HL-60 (cell line): ENCODE data around the gene MERTK.

Experiments
- DNase-seq, 2 experiments: peaks; one replicate each; pipeline ENCODE4 v3.0.0-alpha.2; 2010 to 2020; ENCODE audit warnings: low read depth in 1 of 2, low spot score in 1 of 2
- H3K27ac ChIP-seq: fragments of 250-450 bp; sonication (Bioruptor Pico); replicated peaks from 2 replicates; pipeline ENCODE4 v1.5.1; 2020; ENCODE audit warnings: mild to moderate bottlenecking, moderate library complexity
- H3K27me3 ChIP-seq: fragments of 250-450 bp; sonication (Bioruptor Pico); 2 replicates; pipeline ENCODE4 v1.5.1; 2021; ENCODE audit warnings: mild to moderate bottlenecking, moderate library complexity; ENCODE audit not compliant: insufficient read depth, poor library complexity, severe bottlenecking
- H3K4me3 ChIP-seq: replicated peaks from 2 replicates; pipeline ENCODE4 v1.5.1; 2011; ENCODE audit warnings: mild to moderate bottlenecking, control low read depth, low read length; ENCODE audit not compliant: insufficient read depth
- CTCF ChIP-seq: IDR thresholded peaks from one replicate; pipeline ENCODE4 v1.5.1; 2011; ENCODE audit warnings: low read length, control low read depth, inconsistent platforms; ENCODE audit not compliant: insufficient read depth
- GABPA ChIP-seq: IDR thresholded peaks from 2 replicates; pipeline ENCODE4 v1.6.1; 2012; ENCODE audit warnings: low read depth
- POLR2AphosphoS5 ChIP-seq: IDR thresholded peaks from 2 replicates; pipeline ENCODE4 v1.6.1; 2012; ENCODE audit warnings: low read depth
- REST ChIP-seq: IDR thresholded peaks from 2 replicates; pipeline ENCODE4 v1.6.1; 2012; ENCODE audit warnings: low read depth; ENCODE audit not compliant: insufficient replicate concordance
- SPI1 ChIP-seq: IDR thresholded peaks from 2 replicates; pipeline ENCODE4 v1.6.1; 2012; ENCODE audit warnings: low read depth, mild to moderate bottlenecking, borderline replicate concordance

MERTK gene

GRCh38 chr2:112053917-112054846 is 155.8 kb downstream of the MERTK start:
- H3K4me3 ChIP-seq: peak overlapping the region; percentile 71
- H3K27ac ChIP-seq: peak overlapping the region; percentile 51
- TF ChIP-seq CTCF: no peak
- no peak for TF ChIP-seq GABPA
- TF ChIP-seq POLR2AphosphoS5: no peak
- no peak; the same call in 1 of the 2 replicates for TF ChIP-seq SPI1
- no peak for TF ChIP-seq REST
- peak; percentile 70 to 95 for DNase-seq
- no peaks in the 10 kb centered on the region for H3K27me3 ChIP-seq

- H3K27me3 ChIP-seq: no peaks in the 10 kb centered on the region
- H3K4me3 ChIP-seq: peak within 1 kb of the TSS; percentile 87
- DNase-seq: peak; percentile 90 to 98
- H3K27ac ChIP-seq: peak within 1 kb of the TSS; percentile 94
- no peak for TF ChIP-seq CTCF
- TF ChIP-seq REST: no peak
- TF ChIP-seq POLR2AphosphoS5: peak; percentile 67; the same call in 1 of the 2 replicates
- TF ChIP-seq SPI1: peak; percentile 1; the same call in 1 of the 2 replicates
- TF ChIP-seq GABPA: no peak
Measured at GRCh38 chr2:112054847-112055729, 156.7 kb downstream of the MERTK start, which contains the start of gene TMEM87B. TMEM87B (plus strand) TSS chr2:112055269; CDS start chr2:112055592, 323 bp downstream.

- no peaks in the 10 kb centered on the region for H3K27me3 ChIP-seq
- peak overlapping the region; percentile 94 for H3K27ac ChIP-seq
- peak overlapping the region; percentile 87 for H3K4me3 ChIP-seq
- TF ChIP-seq POLR2AphosphoS5: no peak
- TF ChIP-seq GABPA: peak; percentile 35; the same call in 1 of the 2 replicates
- peak; percentile 84; the same call in 1 of the 2 replicates for TF ChIP-seq SPI1
- peak; percentile 61 to 83 for DNase-seq
Measured at GRCh38 chr2:112055730-112056625, 157.6 kb downstream of the MERTK start.
